ENCODE data around the gene TEX9.

GRCh38 chr15:56342653-56343052 lies 22.6 kb upstream of the TEX9 start:
- no peak for TF ChIP-seq ZNF274 (IDR thresholded peaks at IDR 0.05; ENCODE audit: low read depth, low read length)
- no peak for TF ChIP-seq YY1 (IDR thresholded peaks at IDR 0.05; ENCODE audit: insufficient read depth, insufficient read length)
- no peak for TF ChIP-seq SUZ12 (IDR thresholded peaks at IDR 0.05; ENCODE audit: extremely low read depth, insufficient read depth, insufficient read length)

All from NT2/D1 (cell line).